Measurements from ENCODE around the gene LRRC14B.

DNA sequence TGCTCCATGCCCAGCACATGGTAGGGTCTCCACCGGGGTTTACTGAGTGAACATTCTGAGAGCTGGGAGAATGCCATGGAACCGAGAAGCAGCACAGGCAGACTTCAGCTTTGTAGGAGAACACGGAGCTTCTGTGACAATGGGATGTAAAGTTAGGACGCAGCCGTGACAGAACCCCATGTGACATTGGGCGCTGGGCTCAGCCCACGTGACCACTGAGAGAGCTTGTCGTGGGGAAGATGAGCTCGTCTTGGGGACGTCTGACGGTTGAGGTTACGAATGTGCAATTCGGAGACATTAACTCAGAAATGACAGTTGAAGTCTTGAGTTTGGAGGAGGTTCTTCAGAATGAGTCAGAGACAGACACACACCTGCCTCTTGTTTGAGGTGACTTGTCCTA lies 40.4 kb downstream of the LRRC14B start:
- TF ChIP-seq, protein P1, sequence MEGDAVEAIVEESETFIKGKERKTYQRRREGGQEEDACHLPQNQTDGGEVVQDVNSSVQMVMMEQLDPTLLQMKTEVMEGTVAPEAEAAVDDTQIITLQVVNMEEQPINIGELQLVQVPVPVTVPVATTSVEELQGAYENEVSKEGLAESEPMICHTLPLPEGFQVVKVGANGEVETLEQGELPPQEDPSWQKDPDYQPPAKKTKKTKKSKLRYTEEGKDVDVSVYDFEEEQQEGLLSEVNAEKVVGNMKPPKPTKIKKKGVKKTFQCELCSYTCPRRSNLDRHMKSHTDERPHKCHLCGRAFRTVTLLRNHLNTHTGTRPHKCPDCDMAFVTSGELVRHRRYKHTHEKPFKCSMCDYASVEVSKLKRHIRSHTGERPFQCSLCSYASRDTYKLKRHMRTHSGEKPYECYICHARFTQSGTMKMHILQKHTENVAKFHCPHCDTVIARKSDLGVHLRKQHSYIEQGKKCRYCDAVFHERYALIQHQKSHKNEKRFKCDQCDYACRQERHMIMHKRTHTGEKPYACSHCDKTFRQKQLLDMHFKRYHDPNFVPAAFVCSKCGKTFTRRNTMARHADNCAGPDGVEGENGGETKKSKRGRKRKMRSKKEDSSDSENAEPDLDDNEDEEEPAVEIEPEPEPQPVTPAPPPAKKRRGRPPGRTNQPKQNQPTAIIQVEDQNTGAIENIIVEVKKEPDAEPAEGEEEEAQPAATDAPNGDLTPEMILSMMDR (IDR thresholded peaks at IDR 0.05) = no peak
- TF ChIP-seq POLR2A (IDR thresholded peaks at IDR 0.05) (no peak), POLR2AphosphoS5 (IDR thresholded peaks at IDR 0.05) (no peak), EP300 (IDR thresholded peaks at IDR 0.05) (no peak)

Data from gastroesophageal sphincter (tissue), 3 donors.